Fibroblast of skin of abdomen (primary cell): ENCODE measurements around the gene C2CD2L.
"Not testable (repeated sequence)": the region's sequence is repeated elsewhere in the genome, so short reads cannot be mapped to it uniquely, and the experiment has no call there.

Source experiments
- DNase-seq: peaks from one replicate; pipeline ENCODE4 v3.0.0-alpha.2; 2013

C2CD2L gene

GRCh38 chr11:119093942-119094815, 13.0 kb upstream of the C2CD2L start:
- peak; percentile 28 for DNase-seq

- DNase-seq = peak; percentile 82
Observed at GRCh38 chr11:119094816-119095065, 12.4 kb upstream of the C2CD2L start.

- peak; percentile 100 for DNase-seq
Observed at GRCh38 chr11:119095066-119095880, 11.9 kb upstream of the C2CD2L start.

- DNase-seq = no peak
Observed at GRCh38 chr11:119099711-119100110, 7.4 kb upstream of the C2CD2L start.

GRCh38 chr11:119100246-119100970, 6.7 kb upstream of the C2CD2L start:
- peak; percentile 31 for DNase-seq

GRCh38 chr11:119100994-119101758, 6.0 kb upstream of the C2CD2L start:
- no peak for DNase-seq

- peak; percentile 98 for DNase-seq
Observed at GRCh38 chr11:119101759-119102423, 5.3 kb upstream of the C2CD2L start, which contains the start of gene DPAGT1. Gene DPAGT1, minus strand, starts transcription at chr11:119101853. Its CDS starts 198 bp downstream, at chr11:119101655.

GRCh38 chr11:119103161-119103664, 3.9 kb upstream of the C2CD2L start:
- not testable (repeated sequence) for DNase-seq

- no peak for DNase-seq
Observed at GRCh38 chr11:119103793-119104192, 3.4 kb upstream of the C2CD2L start.

- DNase-seq = no peak
Observed at GRCh38 chr11:119107538-119108145, 498 bp downstream of the C2CD2L start.

GRCh38 chr11:119108146-119108856, 1.2 kb downstream of the C2CD2L start:
- no peak for DNase-seq

- DNase-seq = no peak
Observed at GRCh38 chr11:119108857-119109221, 1.7 kb downstream of the C2CD2L start.

GRCh38 chr11:119109843-119110242, 2.7 kb downstream of the C2CD2L start:
- no peak for DNase-seq

- DNase-seq = no peak
Observed at GRCh38 chr11:119110439-119110838, 3.3 kb downstream of the C2CD2L start.

- DNase-seq = no peak
Observed at GRCh38 chr11:119111361-119111925, 4.3 kb downstream of the C2CD2L start.

GRCh38 chr11:119112314-119113020, 5.3 kb downstream of the C2CD2L start:
- no peak for DNase-seq

- DNase-seq = no peak
Observed at GRCh38 chr11:119113716-119114115, 6.6 kb downstream of the C2CD2L start.

- no peak for DNase-seq
Observed at GRCh38 chr11:119114351-119114750, 7.2 kb downstream of the C2CD2L start.

GRCh38 chr11:119115484-119116234, 8.5 kb downstream of the C2CD2L start:
- DNase-seq = no peak
